Measurements from ENCODE around the gene PRAMEF13.
"Not testable (repeated sequence)": the region's sequence is repeated elsewhere in the genome, so short reads cannot be mapped to it uniquely, and the experiment has no call there.

- TF ChIP-seq SUZ12 (IDR thresholded peaks at IDR 0.05; ENCODE audit: unreplicated experiment); POLR2A (IDR thresholded peaks at IDR 0.05; ENCODE audit: low read depth, low read length); EZH2 (IDR thresholded peaks at IDR 0.05; ENCODE audit: borderline replicate concordance, control insufficient read depth, low read depth, low read length); SPI1 (IDR thresholded peaks at IDR 0.05; ENCODE audit: borderline replicate concordance, insufficient read depth, low read depth, low read length); CTCF (IDR thresholded peaks at IDR 0.05 in 2 of 3, conservative IDR thresholded peaks at IDR 0.05 in 1 of 3; ENCODE audit: control insufficient read depth in 2 of 3, extremely low read depth in 1 of 3, insufficient read depth in 1 of 3, low read depth in 3 of 3, low read length in 3 of 3); YY1 (IDR thresholded peaks at IDR 0.05; ENCODE audit: low read depth, low read length): not testable (repeated sequence)
These were observed 29.4 kb upstream of the PRAMEF13 start for GRCh38 chr1:13230601-13231000.
